HepG2 (cell line): Measurements from ENCODE around the gene PRXL2B. TPM values are rescaled to one million over a fixed set of nuclear protein-coding genes. Genes with fewer than 3 reads are reported as not detected.

Source experiments
- ATAC-seq: fragments of 200-7000 bp; cut with Tn5 transposase; 3 replicates; pipeline ENCODE4 v1.9.1; 2020; ENCODE audit warnings: mild to moderate bottlenecking, moderate library complexity
- BruUV-seq: library from RNA; stranded (reverse); fragments of 400-500 nt; replicated peaks from 2 replicates; lab custom pipeline; 2021; lab: Mats Ljungman, UMichigan
- CTCF ChIA-PET: fragments of 300-600 bp; formaldehyde crosslinking; extraction: SDS; loops from one replicate; lab custom pipeline; 2021; ENCODE audit warnings: low total read pairs, inconsistent platforms, low intra/inter-chr PET ratio; lab: Yijun Ruan, JAX
- POLR2A ChIA-PET: fragments of 350-600 bp; sonication (Branson Sonifier 250); formaldehyde crosslinking; loops from one replicate; lab custom pipeline; 2020; ENCODE audit warnings: antibody characterized with exemption, inconsistent platforms; lab: Yijun Ruan, JAX
- DNase-seq: peaks from one replicate; pipeline ENCODE4 v3.0.0-alpha.2; 2015; ENCODE audit warnings: low spot score
- FAIRE-seq: peaks from 3 replicates; lab custom pipeline; 2011; peaks lifted over from hg19 to GRCh38; lab: Jason Lieb, UNC
- H2AFZ ChIP-seq: one replicate; pipeline ENCODE4 v1.6.1; 2011; ENCODE audit warnings: low read length, inconsistent platforms
- H3K27ac ChIP-seq: fragments of 300-600 bp; 3 replicates; pipeline ENCODE4 v1.8.0; 2011; ENCODE audit warnings: mixed run types, mild to moderate bottlenecking, mixed read lengths, low read length, inconsistent platforms; ENCODE audit not compliant: insufficient read depth; ENCODE audit errors: extremely low read length
- H3K27me3 ChIP-seq, 2 experiments: fragments of 200-600 bp in 1 of 2; 2 replicates in 1 of 2; 3 replicates in 1 of 2; pipeline versions ENCODE4 v1.6.0 to v1.8.0; 2011; ENCODE audit warnings: low read length in 2 of 2, mild to moderate bottlenecking in 2 of 2, moderate library complexity in 2 of 2, inconsistent platforms in 1 of 2; ENCODE audit not compliant: insufficient read depth in 2 of 2, control insufficient read depth in 1 of 2
- H3K36me3 ChIP-seq, 2 experiments: fragments of 200-600 bp in 1 of 2; replicated peaks in 1 of 2; 2 replicates in 1 of 2; 3 replicates in 1 of 2; pipeline versions ENCODE4 v1.5.1 to v1.8.0; 2011; ENCODE audit warnings: low read length in 2 of 2, inconsistent platforms in 1 of 2; ENCODE audit not compliant: insufficient read depth in 2 of 2, control insufficient read depth in 1 of 2
- H3K4me1 ChIP-seq: 2 replicates; pipeline ENCODE4 v1.5.1; 2012; ENCODE audit warnings: low read length, inconsistent platforms; ENCODE audit not compliant: insufficient read depth
- H3K4me2 ChIP-seq: 2 replicates; pipeline ENCODE4 v1.6.0; 2011; ENCODE audit warnings: low read depth, low read length, inconsistent platforms
- H3K4me3 ChIP-seq, 3 experiments: fragments of 200-600 bp in 1 of 3; sonication (generic), shearing (Covaris generic) in 1 of 3; replicated peaks in 1 of 3; 2 replicates each; pipeline ENCODE4 v1.5.1; 2011 to 2016; ENCODE audit warnings: low read length in 3 of 3, inconsistent platforms in 2 of 3, low read depth in 2 of 3, mild to moderate bottlenecking in 2 of 3, control low read depth in 1 of 3, mixed read lengths in 1 of 3; ENCODE audit not compliant: insufficient read depth in 1 of 3
- H3K79me2 ChIP-seq: one replicate; pipeline ENCODE4 v1.6.1; 2011; ENCODE audit warnings: low read length, inconsistent platforms; ENCODE audit not compliant: insufficient read depth
- H3K9ac ChIP-seq: 2 replicates; pipeline ENCODE4 v1.6.0; 2011; ENCODE audit warnings: mild to moderate bottlenecking, low read depth, low read length, inconsistent platforms; ENCODE audit not compliant: insufficient read depth
- H3K9me3 ChIP-seq: 2 replicates; pipeline ENCODE4 v1.5.1; 2012; ENCODE audit warnings: mild to moderate bottlenecking, low read length
- H4K20me1 ChIP-seq: 2 replicates; pipeline ENCODE4 v1.6.0; 2011; ENCODE audit warnings: inconsistent platforms, mild to moderate bottlenecking, low read length, moderate library complexity; ENCODE audit not compliant: insufficient read depth
- GABPA ChIP-seq, 2 experiments: IDR thresholded peaks; 2 replicates each; pipeline ENCODE4 v1.6.1; 2011 to 2016; ENCODE audit warnings: low read depth in 2 of 2, low read length in 1 of 2, missing biosample characterization in 1 of 2, missing genetic modification characterization in 1 of 2
- NCOA2 ChIP-seq: sonication (generic); formaldehyde crosslinking; IDR thresholded peaks from 2 replicates; pipeline ENCODE4 v1.8.0; 2022; ENCODE audit warnings: inconsistent platforms
- NFYC ChIP-seq: IDR thresholded peaks from 2 replicates; pipeline ENCODE4 v1.6.1; 2016; ENCODE audit warnings: missing genetic modification reagents, missing compliant biosample characterization
- ZMYM3 ChIP-seq: sonication (generic); formaldehyde crosslinking; IDR thresholded peaks from 2 replicates; pipeline ENCODE4 v1.5.1; 2020; ENCODE audit warnings: mild to moderate bottlenecking, missing genetic modification reagents
- ZNF414 ChIP-seq: sonication (generic); formaldehyde crosslinking; IDR thresholded peaks from 2 replicates; pipeline ENCODE4 v1.5.0; 2020; ENCODE audit warnings: missing genetic modification reagents
- ZNF432 ChIP-seq: sonication (generic); formaldehyde crosslinking; IDR thresholded peaks from 2 replicates; pipeline ENCODE4 v1.5.0; 2020; ENCODE audit warnings: missing genetic modification reagents, mild to moderate bottlenecking, borderline replicate concordance
- ZNF513 ChIP-seq: sonication (generic); formaldehyde crosslinking; conservative IDR thresholded peaks from 2 replicates; pipeline ENCODE4 v1.5.0; 2020; ENCODE audit warnings: missing genetic modification reagents
- ZNF556 ChIP-seq: sonication (generic); formaldehyde crosslinking; IDR thresholded peaks from 2 replicates; pipeline ENCODE4 v1.4.0; 2020; ENCODE audit warnings: mild to moderate bottlenecking, missing genetic modification reagents, borderline replicate concordance
- ZNF710 ChIP-seq: sonication (generic); formaldehyde crosslinking; IDR thresholded peaks from 2 replicates; pipeline ENCODE4 v1.5.0; 2020; ENCODE audit warnings: mild to moderate bottlenecking, missing genetic modification reagents, borderline replicate concordance
- ZSCAN12 ChIP-seq: sonication (generic); formaldehyde crosslinking; IDR thresholded peaks from 2 replicates; pipeline ENCODE4 v1.9.0; 2021; ENCODE audit warnings: mild to moderate bottlenecking, missing genetic modification reagents
- WGBS: methylation state at CpG from one replicate; pipeline ENCODE4 v1.1.6; 2017; ENCODE audit warnings: low lambda C conversion rate; 5-methylcytosine and 5-hydroxymethylcytosine counted together
- in situ Hi-C: cut with HindIII; loops from 2 replicates; pipeline ENCODE4 v1.10.0; 2017; ENCODE audit warnings: low pct_unique_long_range_greater_than_20kb; ENCODE audit not compliant: extremely low pct_ligation_motif_present
- intact Hi-C: fragments of 100-400 bp; cut with micrococcal nuclease; formaldehyde crosslinking; loops from one replicate; pipeline ENCODE4 v1.10.0; 2022; ENCODE audit not compliant: unreplicated experiment
- polyA plus RNA-seq, 8 experiments: library from polyadenylated mRNA; depleted of rRNA in 3 of 8; stranded (reverse) in 7 of 8; unstranded in 1 of 8; fragments of >200 nt; fragmentation: Illumina TruSeq in 4 of 8; extraction: Trizol in 4 of 8; gene quantifications; 2 replicates each; pipeline versions ENCODE4 v1.2.1 to v1.2.3, GENCODE V29; 2011 to 2016; ENCODE audit warnings: low read depth in 4 of 8, missing spikeins in 1 of 8, mixed read lengths in 1 of 8; ENCODE audit not compliant: insufficient read depth in 1 of 8
- total RNA-seq, 5 experiments: library from RNA; depleted of rRNA; stranded (reverse); fragments of >200 nt; fragmentation: Illumina TruSeq; extraction: Trizol; gene quantifications; 2 replicates each; pipeline ENCODE4 v1.2.3, GENCODE V29; 2016; ENCODE audit warnings: low read depth in 1 of 5
- TF ChIP-seq, protein P1 (sequence below): fragments of 450-650 bp; IDR thresholded peaks from 2 replicates; pipeline ENCODE4 v1.6.1; 2016

Gene PRXL2B
- total and polyA plus RNA-seq, 2 of the 13 experiments (the other 11 are each of a cell fraction or from before 2014, with no cell fraction given) = 16.8 to 22.1 TPM

GRCh38 chr1:2573250-2573920 is 13.2 kb upstream of the PRXL2B start:
- POLR2A ChIA-PET = interaction anchor here (0.6 kb wide), 1 partner anchor 10 kb away, joined by 3 read pairs; no protein-coding TSS in a partner anchor
- in situ Hi-C loops = no loop called here
- CTCF ChIA-PET = no interaction called here
- Histone ChIP-seq H3K27ac (no peak overlapping the region), H3K27me3 (peaks cover 3 to 24% of the 10 kb centered on the region in 2 experiments; a peak in 4 of 5 replicates), H3K9ac (no peak overlapping the region), H3K9me3 (peaks cover 11% of the 10 kb centered on the region), H4K20me1 (no peaks in the 10 kb centered on the region), H3K36me3 (no peaks in the 10 kb centered on the region), H2AFZ (no peak overlapping the region), H3K79me2 (no peaks in the 10 kb centered on the region), H3K4me2 (no peak overlapping the region), H3K4me3 (no peak overlapping the region), H3K4me1 (peaks cover 79% of the 10 kb centered on the region)
- DNase-seq (no peak), ATAC-seq (no peak), FAIRE-seq (no peak)
- WGBS = 64% methylated on average over 8 of the region's 8 CpGs
- BruUV-seq = no TSS peak
- intact Hi-C loops = no loop called here
- TF ChIP-seq ZNF556 (CRISPR knock-in tag) (no peak), ZMYM3 (CRISPR knock-in tag) (peak; percentile 67; the same call in 1 of the 2 replicates)

GRCh38 chr1:2574350-2574749 is 12.2 kb upstream of the PRXL2B start:
- H3K79me2 ChIP-seq = no peaks in the 10 kb centered on the region
- H3K27me3 ChIP-seq = peaks cover 0 to 19% of the 10 kb centered on the region in 2 experiments; a peak in 2 of 5 replicates
- no peak overlapping the region for H3K27ac ChIP-seq
- 29% methylated on average over 9 of the region's 9 CpGs for WGBS
- no peak overlapping the region for H2AFZ ChIP-seq
- no peaks in the 10 kb centered on the region for H4K20me1 ChIP-seq
- H3K4me2 ChIP-seq = no peak overlapping the region
- BruUV-seq = no TSS peak
- intact Hi-C loops (no loop called here), in situ Hi-C loops (no loop called here)
- ATAC-seq (no peak), DNase-seq (no peak), FAIRE-seq (no peak)
- no peak overlapping the region for H3K9ac ChIP-seq
- H3K36me3 ChIP-seq = no peaks in the 10 kb centered on the region
- H3K9me3 ChIP-seq = peaks cover 11% of the 10 kb centered on the region
- ChIA-PET POLR2A (no interaction called here), CTCF (no interaction called here)
- H3K4me3 ChIP-seq = no peak overlapping the region
- peaks cover 83% of the 10 kb centered on the region for H3K4me1 ChIP-seq
- TF ChIP-seq ZNF432 (CRISPR knock-in tag) (no peak), ZSCAN12 (no peak), GABPA (IDR thresholded peaks at IDR 0.05; ENCODE audit: low read depth, low read length) (no peak), GABPA (CRISPR knock-in tag; IDR thresholded peaks at IDR 0.05; ENCODE audit: low read depth) (no peak), NCOA2 (CRISPR knock-in tag) (no peak), ZNF513 (no peak), ZNF414 (CRISPR knock-in tag) (no peak), ZNF710 (no peak), NFYC (CRISPR knock-in tag) (no peak)
- TF ChIP-seq, protein P1, sequence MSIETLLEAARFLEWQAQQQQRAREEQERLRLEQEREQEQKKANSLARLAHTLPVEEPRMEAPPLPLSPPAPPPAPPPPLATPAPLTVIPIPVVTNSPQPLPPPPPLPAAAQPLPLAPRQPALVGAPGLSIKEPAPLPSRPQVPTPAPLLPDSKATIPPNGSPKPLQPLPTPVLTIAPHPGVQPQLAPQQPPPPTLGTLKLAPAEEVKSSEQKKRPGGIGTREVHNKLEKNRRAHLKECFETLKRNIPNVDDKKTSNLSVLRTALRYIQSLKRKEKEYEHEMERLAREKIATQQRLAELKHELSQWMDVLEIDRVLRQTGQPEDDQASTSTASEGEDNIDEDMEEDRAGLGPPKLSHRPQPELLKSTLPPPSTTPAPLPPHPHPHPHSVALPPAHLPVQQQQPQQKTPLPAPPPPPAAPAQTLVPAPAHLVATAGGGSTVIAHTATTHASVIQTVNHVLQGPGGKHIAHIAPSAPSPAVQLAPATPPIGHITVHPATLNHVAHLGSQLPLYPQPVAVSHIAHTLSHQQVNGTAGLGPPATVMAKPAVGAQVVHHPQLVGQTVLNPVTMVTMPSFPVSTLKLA = 0 out of 2 replicates have a peak, but pooled peaks have one; percentile 14
